HCT116 (cell line): ENCODE results near the gene RNGTT.

ENCODE experiments used
- POLR2A ChIP-seq: IDR thresholded peaks from 2 replicates; pipeline ENCODE4 v1.7.0; 2011; ENCODE audit warnings: borderline replicate concordance; ENCODE audit not compliant: insufficient read depth, insufficient read length; ENCODE audit errors: extremely low read depth
- POLR2AphosphoS5 ChIP-seq: IDR thresholded peaks from 2 replicates; pipeline ENCODE4 v1.6.1; 2011; ENCODE audit warnings: mild to moderate bottlenecking, low read depth, low read length, moderate library complexity
- ZFX ChIP-seq: fragments of 450-650 bp; IDR thresholded peaks from 2 replicates; pipeline ENCODE4 v1.6.1; 2017

- TF ChIP-seq ZFX = no peak
- no peak for TF ChIP-seq POLR2A
- no peak for TF ChIP-seq POLR2AphosphoS5
Observed at GRCh38 chr6:88987922-88988321, 24.5 kb upstream of the RNGTT start.
